Measurements from ENCODE around the gene BBX.

Gene BBX

DNA sequence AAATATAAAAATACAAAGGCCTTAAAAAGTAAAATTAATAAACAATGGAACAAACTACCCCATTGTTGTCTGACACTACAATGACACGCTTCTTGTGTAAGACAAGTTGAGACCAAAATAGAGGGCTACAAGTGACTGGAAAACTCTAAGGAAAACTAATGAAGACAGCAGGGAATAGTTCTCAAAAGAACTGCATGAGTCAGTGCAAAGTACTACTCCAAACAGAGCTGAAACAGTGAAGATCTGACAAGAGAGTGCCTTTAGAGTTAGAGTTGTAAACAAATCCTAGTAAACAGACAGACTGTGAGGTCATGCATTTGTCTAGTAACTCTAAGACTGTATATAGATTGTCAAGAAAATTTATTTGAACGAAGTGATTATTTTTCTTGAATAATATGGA lies 233.9 kb downstream of the BBX start:
- DNase-seq, result no peak

DNA sequence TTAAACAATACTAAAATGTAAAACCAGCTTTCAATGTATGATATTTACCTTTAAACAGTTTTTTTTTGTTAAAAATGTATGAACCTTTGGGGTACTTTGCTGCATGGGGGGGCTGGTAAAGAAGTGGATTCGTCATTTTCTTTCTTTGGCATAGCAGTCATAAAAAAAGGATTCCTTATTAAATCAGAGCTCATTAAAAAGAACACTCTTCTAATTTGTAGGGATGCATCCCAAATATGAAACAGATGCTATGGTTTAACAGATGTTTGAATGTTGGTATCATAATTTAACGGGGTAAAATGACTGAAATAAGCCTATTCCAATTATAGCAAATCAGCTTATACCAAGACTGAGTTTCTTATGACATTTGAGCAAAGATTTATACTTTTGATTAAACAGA lies 234.4 kb downstream of the BBX start:
- DNase-seq, result no peak

DNA sequence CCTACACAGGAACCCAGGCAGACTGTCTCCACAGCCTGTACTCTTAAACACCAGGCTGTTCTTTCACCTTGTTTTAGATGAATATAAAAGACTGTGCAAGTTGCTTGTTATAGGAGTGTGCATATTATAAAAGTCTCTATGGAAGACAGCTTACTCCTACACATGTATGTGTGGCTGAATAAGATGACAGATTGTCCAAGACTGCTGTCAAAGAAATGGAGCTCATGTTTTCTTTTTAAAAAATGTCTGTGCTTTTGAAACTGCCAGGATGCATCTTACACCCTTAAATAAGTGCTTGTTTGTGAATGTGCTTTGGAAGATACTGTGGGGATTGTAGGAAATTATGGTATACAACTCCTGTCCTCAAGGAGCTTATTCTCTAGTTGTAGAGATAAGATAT lies 237.4 kb downstream of the BBX start:
- DNase-seq, result no peak

DNA sequence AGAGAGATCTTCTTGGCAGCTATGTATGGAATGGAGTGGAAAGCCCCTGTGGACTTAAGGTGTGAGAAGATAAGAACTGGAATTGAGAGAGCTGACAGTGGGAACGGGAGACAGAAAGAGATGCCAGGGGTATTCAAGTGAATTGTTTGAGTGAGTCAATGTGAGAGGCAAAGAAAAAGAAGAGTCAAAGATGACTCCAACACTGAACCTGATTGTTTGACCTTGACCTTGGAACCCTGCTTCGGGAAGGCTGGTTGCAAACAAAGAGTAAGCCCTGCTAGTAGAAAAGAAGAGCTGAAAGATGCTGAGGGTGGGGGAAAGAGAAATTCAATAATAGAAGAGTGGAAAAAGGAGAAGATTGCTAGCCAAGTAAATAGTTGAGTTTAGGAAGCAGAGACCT lies 238.6 kb downstream of the BBX start:
- no peak for DNase-seq

DNA sequence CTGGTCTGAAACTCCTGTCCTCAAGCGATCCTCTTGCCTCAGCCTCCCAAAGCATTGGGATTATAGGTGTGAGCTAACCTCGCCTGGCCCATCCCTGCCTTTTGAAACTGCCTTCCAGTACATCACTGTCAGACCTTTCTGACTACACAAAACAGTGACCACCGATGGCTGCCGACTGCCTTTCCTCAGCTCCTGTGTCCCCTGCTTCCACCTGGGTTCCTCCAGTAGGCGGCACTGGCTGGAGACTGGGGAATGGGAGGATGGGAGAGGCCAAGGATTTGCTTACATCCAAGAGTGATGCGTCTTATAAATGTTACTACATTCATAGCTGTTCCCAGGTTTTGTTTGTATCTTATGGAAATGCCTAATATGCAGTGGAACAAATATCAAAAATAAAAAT lies 242.8 kb downstream of the BBX start:
- DNase-seq, result no peak

DNA sequence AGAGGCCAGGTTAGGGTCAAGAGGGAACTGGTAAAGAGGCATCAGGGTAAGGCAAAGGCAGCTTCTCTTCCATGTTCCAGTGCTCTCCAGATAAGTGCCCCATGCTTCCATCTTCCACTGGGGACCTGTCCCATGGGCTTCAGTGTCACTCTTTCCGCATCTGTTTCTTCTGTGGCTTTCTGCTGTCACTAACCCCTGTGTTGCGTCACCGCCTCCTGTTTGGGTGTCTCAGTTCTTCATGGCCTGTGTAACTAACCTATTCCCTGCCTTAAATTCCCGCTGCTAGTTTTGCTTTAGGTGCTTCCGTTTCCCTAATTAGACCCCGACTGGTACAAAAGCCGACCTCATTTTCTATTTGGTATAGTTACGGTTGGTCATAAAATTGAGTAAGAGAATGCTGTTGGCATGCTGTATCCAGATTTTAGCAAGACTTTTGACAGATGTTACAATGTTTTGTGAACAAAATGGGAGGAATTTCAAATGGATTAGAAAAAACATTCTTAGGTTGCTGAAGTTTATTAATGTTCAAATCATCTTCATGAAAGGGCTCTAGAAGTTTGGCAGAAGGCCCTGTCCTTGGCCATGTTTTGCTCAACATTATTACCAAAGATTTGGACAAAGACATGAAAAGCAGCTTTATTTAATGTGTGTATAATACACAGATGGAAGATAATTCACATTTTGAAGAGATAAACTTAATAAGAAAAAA lies 245.3 kb downstream of the BBX start:
- no peak for DNase-seq

DNA sequence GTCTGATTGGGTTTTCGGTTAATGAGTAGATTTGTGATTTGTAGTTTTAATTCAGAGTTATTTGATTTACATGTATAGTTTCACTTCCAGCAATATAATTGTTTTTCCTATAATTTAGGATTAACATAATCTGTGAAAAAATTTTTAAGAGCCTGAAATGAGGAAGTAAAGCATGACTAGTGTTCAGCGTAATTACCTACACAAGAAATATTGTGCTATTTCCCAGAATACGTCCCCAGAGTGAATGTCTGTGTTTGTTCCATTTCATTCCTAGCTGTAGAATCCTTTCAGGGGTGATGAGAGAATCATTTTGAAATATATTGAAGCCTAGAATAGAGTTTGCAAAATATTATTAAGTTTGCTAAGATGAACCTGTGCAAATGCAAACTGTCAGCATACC lies 247.1 kb downstream of the BBX start:
- no peak for DNase-seq

DNA sequence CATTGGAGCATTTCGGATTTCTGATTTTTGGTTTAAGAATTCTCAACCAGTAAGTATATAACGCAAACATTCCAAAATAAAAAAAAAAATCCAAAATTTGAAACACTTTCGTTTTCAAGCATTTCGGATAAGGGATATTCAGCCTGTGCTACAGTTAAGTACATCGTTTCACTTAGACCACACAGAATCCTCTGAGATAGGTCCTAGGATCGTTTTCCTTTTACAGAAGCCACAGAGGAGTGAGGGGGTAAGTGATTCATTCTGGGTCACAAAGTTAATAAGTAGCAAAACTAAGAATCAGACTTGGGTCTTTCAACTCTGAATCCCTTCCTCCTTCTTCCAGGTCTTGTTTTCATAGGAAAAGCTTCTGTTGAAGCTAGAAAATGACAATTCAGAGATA lies 249.3 kb downstream of the BBX start:
- no peak for DNase-seq

DNA sequence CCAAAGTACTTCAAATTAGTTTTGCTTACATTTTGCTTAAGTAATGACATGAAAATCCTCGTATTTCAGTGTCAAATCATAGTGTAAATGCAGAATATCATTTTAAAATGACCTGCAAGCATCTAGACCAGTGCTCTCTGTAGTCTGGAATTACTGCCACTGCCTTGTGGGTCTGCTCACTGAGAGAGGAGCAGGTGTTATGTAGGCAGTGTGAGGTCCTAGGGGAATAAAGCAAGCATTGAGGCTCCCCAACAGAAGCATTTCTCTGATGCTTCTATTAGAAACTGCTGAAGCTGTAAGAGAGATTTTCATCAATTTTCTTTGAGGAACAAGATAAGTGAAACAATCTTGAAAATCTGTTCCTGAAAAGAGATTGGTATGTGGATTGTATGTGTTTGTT lies 253.2 kb downstream of the BBX start:
- DNase-seq, result no peak

DNA sequence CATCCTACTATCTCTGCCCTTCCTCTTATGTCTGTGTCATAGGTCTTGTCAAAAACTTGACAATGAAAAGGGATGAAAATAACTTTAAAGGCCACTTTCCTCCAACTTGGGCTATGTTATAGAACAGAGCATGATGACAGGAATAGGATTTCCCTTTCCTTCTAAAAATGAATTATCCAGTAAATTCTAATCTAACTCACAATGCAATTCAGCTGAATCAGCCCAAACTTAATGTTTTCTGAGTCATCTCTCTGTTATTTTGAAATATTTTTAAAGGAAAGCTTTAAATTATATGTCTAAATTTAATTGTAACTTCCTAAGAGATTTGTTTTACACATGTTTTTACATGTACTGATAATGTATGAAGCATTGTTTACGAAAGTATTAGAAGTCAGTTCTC lies 258.5 kb downstream of the BBX start:
- no peak for DNase-seq

DNA sequence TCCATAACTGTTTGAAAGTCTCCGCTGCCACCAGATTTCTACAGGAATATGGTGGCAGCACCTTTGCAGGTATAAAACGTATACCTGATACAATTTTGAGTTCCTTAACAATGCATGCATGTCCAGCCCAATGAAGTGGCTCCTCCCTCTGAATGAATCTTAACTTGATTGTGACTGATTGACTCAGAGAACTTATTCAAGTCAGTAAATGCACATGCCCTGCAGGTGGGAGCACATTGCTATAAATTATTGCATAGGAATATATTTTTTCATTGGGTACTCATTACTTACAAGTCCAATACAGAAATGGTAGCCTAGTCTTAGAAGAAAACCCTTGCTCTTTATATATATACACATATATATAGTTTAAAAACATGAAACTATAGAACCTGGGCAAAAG lies 259.3 kb downstream of the BBX start:
- no peak for DNase-seq

DNA sequence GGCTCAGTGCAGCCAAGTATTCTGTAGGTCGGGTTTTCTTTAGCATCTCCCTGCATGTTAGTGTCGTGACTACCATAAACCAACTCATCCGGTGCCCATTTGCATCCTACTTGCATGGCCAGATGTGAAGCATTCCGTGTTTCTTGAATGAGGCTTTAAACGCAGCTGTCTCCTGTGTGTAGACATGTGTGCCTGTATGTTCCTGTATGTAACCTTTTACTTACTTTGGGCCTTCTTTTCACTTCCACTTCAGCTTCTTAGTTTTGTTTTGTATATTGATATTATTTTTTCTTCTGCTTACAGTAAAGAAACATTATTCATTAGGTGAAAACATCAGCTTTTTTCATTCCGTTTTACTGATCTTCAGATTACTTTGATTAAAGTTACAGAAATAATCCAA lies 267.9 kb downstream of the BBX start:
- no peak for DNase-seq

DNA sequence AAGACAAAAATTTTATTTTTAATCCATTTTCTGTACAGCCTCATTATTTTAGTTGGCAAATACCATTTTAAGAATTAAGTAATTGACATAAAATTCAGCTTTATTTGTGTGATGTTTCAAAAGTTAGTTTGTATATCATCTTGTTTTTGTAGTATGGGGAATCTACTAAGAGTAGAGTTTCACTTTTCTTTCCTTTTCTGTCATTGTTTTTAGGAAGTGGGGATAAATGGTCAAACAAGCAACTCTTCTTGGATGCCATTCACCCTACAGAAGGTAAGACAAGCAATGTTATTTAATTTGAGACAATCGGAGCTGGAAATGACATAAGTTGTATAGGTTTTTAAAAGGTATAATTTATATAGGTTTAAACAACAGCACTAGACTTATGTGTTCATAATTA lies 268.3 kb downstream of the BBX start:
- no peak for DNase-seq

DNA sequence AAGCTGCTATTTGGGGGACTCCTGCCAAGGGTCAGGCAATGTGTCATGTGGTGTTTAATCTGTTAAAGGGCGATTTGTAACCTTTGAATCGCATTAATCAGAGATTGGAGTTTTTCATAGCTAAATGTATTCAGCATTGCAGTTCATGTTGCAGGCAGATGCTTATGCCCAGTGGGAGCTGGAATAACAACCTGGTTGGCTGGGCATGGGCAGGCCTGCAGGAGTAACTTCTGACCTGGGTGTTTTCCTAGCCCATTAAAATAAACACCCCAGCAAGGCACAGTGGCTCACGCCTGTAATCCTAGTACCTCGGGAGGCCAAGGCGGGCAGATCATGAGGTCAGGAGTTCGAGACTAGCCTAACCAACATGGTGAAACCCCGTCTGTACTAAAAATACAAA lies 268.7 kb downstream of the BBX start:
- DNase-seq, result no peak

DNA sequence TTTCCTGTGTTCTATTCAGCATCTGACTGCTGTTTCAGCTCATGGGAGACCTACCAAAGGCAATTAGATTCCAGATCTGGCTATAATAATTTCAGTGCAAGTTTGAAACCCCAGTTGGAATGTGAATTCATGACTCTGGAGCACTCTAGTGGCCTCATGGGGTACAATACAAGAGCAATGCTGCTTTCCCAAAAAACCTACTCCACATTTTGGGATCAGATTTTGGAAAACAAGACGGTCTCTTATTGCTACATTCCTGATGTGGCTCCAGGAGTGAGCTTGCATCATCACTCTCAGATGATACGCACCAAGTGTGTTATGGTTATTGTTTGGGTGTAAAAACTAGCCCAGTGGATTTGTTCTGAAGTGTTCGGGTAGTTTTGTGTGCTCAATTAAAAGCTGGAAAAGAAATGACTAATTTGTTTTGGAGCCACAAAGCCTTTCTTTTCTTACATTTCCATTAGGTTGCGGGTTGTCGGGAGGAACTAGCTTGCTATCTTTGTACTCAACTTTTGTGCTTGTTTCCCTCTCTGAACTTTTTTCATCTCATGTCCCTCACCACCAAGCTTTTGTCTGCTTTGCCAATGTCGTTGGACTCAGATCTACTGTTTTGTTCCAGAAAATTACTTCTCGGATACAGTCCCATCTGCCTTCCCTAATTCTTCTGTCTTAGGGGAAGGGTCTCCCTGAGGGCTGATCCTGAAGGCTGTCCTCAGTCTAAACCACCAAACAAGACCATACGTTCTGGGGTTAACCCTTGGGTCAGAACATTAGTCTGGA lies 272.1 kb downstream of the BBX start:
- DNase-seq, result no peak

DNA sequence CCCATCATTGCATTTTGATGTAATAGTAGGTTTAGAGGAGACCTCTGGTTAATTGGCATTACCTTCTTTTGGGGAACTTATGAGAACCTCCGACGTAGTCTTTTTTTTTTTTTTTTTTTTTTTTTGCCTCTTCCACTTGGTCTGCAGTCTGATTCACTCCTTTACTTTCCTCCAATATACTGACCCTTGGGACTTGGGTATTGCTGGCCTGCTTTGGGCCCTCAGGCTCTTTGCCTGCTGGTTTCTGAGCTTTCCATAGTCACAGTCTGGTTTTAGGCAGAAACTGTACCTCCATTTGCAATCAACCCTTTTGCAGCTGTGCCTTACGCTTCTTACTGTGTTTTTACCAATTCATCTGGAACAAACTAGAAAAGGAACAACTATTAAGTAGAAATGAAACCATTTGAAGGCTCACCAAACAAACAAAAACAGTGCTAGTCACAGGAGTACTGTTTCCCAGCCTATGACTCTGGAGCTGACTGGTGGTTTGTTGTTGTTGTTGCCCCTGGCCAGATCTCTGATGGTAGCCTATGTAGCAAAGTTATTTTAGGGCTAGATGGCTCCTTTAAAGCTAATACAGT lies 272.8 kb downstream of the BBX start:
- no peak for DNase-seq

DNA sequence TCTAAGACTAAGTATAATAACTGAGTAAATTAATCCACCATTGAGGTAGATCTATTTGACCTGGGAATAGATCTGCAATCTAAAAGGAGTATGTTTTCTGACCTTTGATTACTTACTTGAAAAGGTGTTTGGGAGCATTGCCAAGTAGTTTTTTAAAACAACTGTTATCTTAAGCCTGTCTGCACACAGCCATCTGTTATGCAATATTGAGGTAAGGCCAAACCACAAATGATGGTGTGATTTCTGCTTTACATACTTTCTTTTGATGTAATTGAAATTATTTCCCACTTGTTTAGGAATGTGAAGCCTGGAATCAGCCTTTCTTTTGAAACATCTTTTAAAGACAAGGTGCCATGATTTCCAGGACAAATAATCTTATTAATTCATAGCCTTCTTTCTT lies 274.0 kb downstream of the BBX start:
- DNase-seq, result no peak

DNA sequence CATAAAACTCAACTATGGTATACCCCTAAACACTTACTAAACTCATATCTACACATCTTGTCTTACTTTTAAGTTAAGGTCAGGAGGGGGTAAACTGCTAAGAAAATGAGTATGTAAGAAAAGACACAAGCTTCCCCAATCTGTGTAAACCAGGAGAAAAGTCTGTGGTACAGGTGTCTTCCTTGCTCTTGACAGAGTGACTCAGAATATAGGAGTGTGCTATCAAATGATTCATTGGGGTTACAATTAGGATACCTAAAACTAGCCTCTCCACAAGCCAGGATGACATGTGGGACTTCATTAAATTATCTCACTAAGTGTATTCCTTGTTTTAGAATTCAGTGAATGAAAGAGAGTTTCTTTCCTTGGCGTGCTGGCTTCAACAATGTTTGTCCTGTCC lies 274.8 kb downstream of the BBX start:
- DNase-seq, result no peak

DNA sequence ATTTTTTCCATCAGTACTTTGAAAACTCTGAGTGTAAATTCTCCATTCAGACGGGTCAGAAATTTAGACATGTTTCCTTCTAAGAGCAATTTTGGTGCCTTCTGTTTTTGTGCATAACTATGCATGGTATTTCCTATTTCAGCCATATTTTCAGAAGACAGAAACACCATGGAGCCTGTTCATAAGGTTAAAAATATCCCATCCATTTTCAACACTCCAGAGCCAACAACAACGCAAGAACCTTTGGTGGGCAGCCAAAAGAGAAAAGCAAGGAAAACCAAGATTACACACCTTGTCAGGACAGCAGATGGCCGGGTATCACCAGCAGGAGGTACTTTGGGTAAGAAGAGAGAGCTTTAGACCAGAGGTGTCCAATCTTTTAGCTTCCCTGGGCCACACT lies 275.6 kb downstream of the BBX start:
- DNase-seq, result no peak

DNA sequence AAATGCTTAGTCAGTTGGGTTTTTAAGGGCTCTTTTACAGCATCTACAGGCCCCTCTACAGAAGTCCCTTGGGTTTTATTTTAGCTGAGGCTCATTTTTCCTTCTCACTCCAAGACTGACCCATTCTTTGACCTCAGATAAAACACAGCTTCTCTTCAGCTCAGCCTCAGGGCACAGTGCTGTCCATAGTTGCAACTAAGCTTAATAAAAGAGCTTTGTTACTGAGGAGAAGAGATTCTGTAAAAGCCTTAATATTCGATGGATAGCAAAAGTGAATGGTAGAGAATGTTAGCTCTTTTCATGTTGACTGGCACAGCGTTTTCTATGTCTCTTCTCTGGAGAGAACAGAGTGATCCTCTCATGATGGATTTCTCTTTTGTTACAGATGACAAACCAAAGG lies 277.9 kb downstream of the BBX start:
- DNase-seq, result no peak

DNA sequence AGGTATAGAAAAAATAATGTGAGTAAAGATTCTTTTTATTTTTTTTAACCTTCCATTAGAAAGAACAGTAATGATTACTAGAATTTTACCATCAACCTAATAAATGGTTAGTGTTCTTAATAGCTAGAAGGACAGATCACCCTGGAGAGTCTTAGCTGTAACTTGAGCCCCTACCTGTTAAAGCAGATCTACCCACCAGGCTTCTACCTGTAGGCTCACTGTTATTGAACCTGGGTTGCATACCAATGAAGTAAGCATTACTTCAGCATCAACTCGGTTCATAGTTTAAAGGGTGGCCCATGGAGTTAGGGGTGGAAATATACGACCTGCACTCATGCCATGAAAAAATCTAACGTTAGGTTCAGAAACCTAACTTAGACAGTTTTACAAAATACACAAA lies 280.4 kb downstream of the BBX start:
- DNase-seq, result no peak

DNA sequence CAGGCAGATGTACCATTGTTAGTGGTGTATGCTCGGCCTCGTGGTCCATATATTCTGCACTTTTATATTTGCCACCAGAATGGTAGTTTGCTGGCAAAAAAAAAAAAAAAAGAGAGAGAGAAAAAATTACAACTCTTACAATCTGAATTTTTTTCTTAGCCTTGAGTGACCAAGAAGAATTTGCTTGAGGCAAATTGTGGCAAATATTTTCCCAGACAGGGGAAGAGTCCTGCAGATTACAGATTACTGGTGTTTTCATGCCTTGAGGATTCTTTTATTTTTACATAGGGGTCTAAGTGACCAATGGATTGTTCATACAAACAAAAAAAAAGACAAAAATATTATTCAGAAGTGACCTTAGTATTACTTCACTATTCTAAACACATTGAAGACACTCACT lies 283.3 kb downstream of the BBX start:
- no peak for DNase-seq

DNA sequence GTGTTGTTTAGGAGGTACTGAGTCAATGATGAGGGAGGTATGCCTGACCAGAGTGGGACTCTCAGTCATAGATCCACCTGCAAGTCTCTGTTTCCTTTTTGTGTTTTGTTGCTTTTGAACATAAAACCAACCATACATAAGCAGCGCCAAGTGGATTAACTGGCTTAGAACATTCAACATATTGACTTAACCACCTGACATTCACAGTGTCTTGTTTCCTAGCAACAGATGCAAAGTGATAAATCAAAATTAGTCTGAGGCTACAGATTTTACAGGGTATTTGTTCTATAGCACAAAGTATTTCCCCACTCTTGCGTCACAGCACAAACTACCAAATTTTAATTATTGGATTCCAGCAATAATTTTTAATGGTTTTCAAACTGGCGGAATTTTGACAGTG lies 283.8 kb downstream of the BBX start:
- no peak for DNase-seq
